ENCODE results near the gene EXOC3. TPM values are rescaled to one million over a fixed set of nuclear protein-coding genes. Genes with fewer than 3 reads are reported as not detected.
A peak's percentile ranks its signal among the peaks of the same experiment; 100 is the strongest.

The EXOC3 gene
- polyA plus RNA-seq = 27.7 and 33.6 TPM in 2 replicates
- polyA minus RNA-seq = 35.1 and 38.1 TPM in 2 replicates

- Histone ChIP-seq H3K9me3 (ENCODE audit: low read length) (no peaks in the 10 kb centered on the region), H3K4me2 (ENCODE audit: low read length) (peak within 1 kb of the TSS; percentile 83), H3F3A (ENCODE audit: insufficient read depth, low read length, poor library complexity, severe bottlenecking) (no peaks in the 10 kb centered on the region), H3K36me3 (ENCODE audit: insufficient read depth, low read length) (peaks cover 4% of the 10 kb centered on the region), H3K27ac (ENCODE audit: low read length) (peak within 1 kb of the TSS; percentile 68), H3K27me3 (ENCODE audit: insufficient read depth, low read depth, low read length) (no peaks in the 10 kb centered on the region), H3K9me2 (ENCODE audit: insufficient read depth, low read length) (no peaks in the 10 kb centered on the region), H3K9ac (ENCODE audit: low read length) (peak within 1 kb of the TSS; percentile 87), H4K20me1 (ENCODE audit: insufficient read depth) (no peaks in the 10 kb centered on the region), H3K79me2 (replicated peaks; ENCODE audit: insufficient read depth, low read length) (peaks cover 24% of the 10 kb centered on the region), H2AFZ (ENCODE audit: low read depth, low read length) (peak within 1 kb of the TSS; percentile 85), H3K4me3 (ENCODE audit: low read length) (peak within 1 kb of the TSS; percentile 99)
- peak; percentile 54 for TF ChIP-seq RAD21 (conservative IDR thresholded peaks at IDR 0.05)
- TF ChIP-seq SMC3 (conservative IDR thresholded peaks at IDR 0.05; ENCODE audit: poor library complexity) = peak; percentile 53
- peak; percentile 86 for TF ChIP-seq POLR2AphosphoS5 (IDR thresholded peaks at IDR 0.05)
- TF ChIP-seq EZH2 (IDR thresholded peaks at IDR 0.05; ENCODE audit: borderline replicate concordance, insufficient read depth, low read length, poor library complexity, severe bottlenecking) = no peak
- TF ChIP-seq MXI1 (conservative IDR thresholded peaks at IDR 0.05; ENCODE audit: poor library complexity, severe bottlenecking) = peak; percentile 96
- TF ChIP-seq TAF1 (IDR thresholded peaks at IDR 0.05; ENCODE audit: low read depth) = no peak
- TF ChIP-seq CTCF (IDR thresholded peaks at IDR 0.05; ENCODE audit: poor library complexity, severe bottlenecking) = no peak
- TF ChIP-seq REST (IDR thresholded peaks at IDR 0.05; ENCODE audit: borderline replicate concordance) = no peak
- TF ChIP-seq EP300 (conservative IDR thresholded peaks at IDR 0.05; ENCODE audit: poor library complexity, severe bottlenecking) = peak; percentile 18
Observed at GRCh38 chr5:442335-443238, at the start of gene EXOC3. EXOC3 (plus strand) TSS chr5:443176; CDS start chr5:446206, 3,030 bp downstream.

GRCh38 chr5:393846-394275, 49.1 kb upstream of the EXOC3 start:
- Histone ChIP-seq H3F3A (ENCODE audit: insufficient read depth, low read length, poor library complexity, severe bottlenecking) (no peaks in the 10 kb centered on the region), H3K4me2 (ENCODE audit: low read length) (no peak overlapping the region)
- TF ChIP-seq REST (IDR thresholded peaks at IDR 0.05; ENCODE audit: borderline replicate concordance) = no peak
- TF ChIP-seq MXI1 (conservative IDR thresholded peaks at IDR 0.05; ENCODE audit: poor library complexity, severe bottlenecking) = no peak
- no peak for TF ChIP-seq EP300 (conservative IDR thresholded peaks at IDR 0.05; ENCODE audit: poor library complexity, severe bottlenecking)
- no peak for TF ChIP-seq CTCF (IDR thresholded peaks at IDR 0.05; ENCODE audit: poor library complexity, severe bottlenecking)
- TF ChIP-seq EZH2 (IDR thresholded peaks at IDR 0.05; ENCODE audit: borderline replicate concordance, insufficient read depth, low read length, poor library complexity, severe bottlenecking) = no peak
- TF ChIP-seq SMC3 (conservative IDR thresholded peaks at IDR 0.05; ENCODE audit: poor library complexity) = no peak
- TF ChIP-seq POLR2AphosphoS5 (IDR thresholded peaks at IDR 0.05) = no peak
- TF ChIP-seq RAD21 (conservative IDR thresholded peaks at IDR 0.05) = no peak
- no peak for TF ChIP-seq TAF1 (IDR thresholded peaks at IDR 0.05; ENCODE audit: low read depth)

More at GRCh38 chr5:393846-394275, 49.1 kb upstream of the EXOC3 start:
- Histone ChIP-seq H4K20me1 (ENCODE audit: insufficient read depth) (no peaks in the 10 kb centered on the region), H3K9me3 (ENCODE audit: low read length) (no peaks in the 10 kb centered on the region), H3K27me3 (ENCODE audit: insufficient read depth, low read depth, low read length) (no peaks in the 10 kb centered on the region), H3K4me3 (ENCODE audit: low read length) (no peak overlapping the region), H3K9ac (ENCODE audit: low read length) (no peak overlapping the region), H2AFZ (ENCODE audit: low read depth, low read length) (no peak overlapping the region), H3K36me3 (ENCODE audit: insufficient read depth, low read length) (no peaks in the 10 kb centered on the region), H3K79me2 (replicated peaks; ENCODE audit: insufficient read depth, low read length) (no peaks in the 10 kb centered on the region), H3K9me2 (ENCODE audit: insufficient read depth, low read length) (no peaks in the 10 kb centered on the region), H3K27ac (ENCODE audit: low read length) (no peak overlapping the region)

All from neural cell (in vitro differentiated cells).